Spleen (tissue), 11 donors: ENCODE data around the gene CHD2. TPM values are rescaled to one million over a fixed set of nuclear protein-coding genes. Genes with fewer than 3 reads are reported as not detected.

Source experiments
- DNase-seq: peaks from one replicate; pipeline ENCODE4 v3.0.0-alpha.2; 2020
- H3K27ac ChIP-seq, 8 donors: fragments of 200-600 bp; sonication (generic) in 7 of 8; 1 replicate in 4 of 8; 2 replicates in 4 of 8; pipeline versions ENCODE4 v1.5.0 to v1.8.0; 2016 to 2021; ENCODE audit warnings: inconsistent platforms in 4 of 8, mild to moderate bottlenecking in 4 of 8, moderate library complexity in 1 of 8
- H3K27me3 ChIP-seq, 7 donors: fragments of 200-600 bp; sonication (generic) in 6 of 7; replicated peaks in 1 of 7; 1 replicate in 4 of 7; 2 replicates in 3 of 7; pipeline versions ENCODE4 v1.5.0 to v1.8.0; 2016 to 2021; ENCODE audit warnings: inconsistent platforms in 3 of 7, mild to moderate bottlenecking in 1 of 7
- H3K36me3 ChIP-seq, 6 donors: fragments of 200-600 bp; sonication (generic) in 5 of 6; 1 replicate in 4 of 6; 2 replicates in 2 of 6; pipeline versions ENCODE4 v1.5.0 to v1.8.0; 2016 to 2021; ENCODE audit warnings: inconsistent platforms in 2 of 6
- H3K4me1 ChIP-seq, 6 donors: fragments of 200-600 bp; sonication (generic) in 5 of 6; 1 replicate in 3 of 6; 2 replicates in 3 of 6; pipeline versions ENCODE4 v1.5.0 to v1.8.0; 2016 to 2021; ENCODE audit warnings: inconsistent platforms in 3 of 6
- H3K4me3 ChIP-seq, 8 donors: fragments of 200-600 bp; sonication (generic) in 7 of 8; 1 replicate in 4 of 8; 2 replicates in 4 of 8; pipeline versions ENCODE4 v1.5.0 to v1.8.0; 2016 to 2021; ENCODE audit warnings: inconsistent platforms in 4 of 8, mild to moderate bottlenecking in 4 of 8, moderate library complexity in 2 of 8
- H3K9me3 ChIP-seq, 8 donors: fragments of 200-600 bp; sonication (generic) in 7 of 8; 1 replicate in 4 of 8; 2 replicates in 4 of 8; pipeline versions ENCODE4 v1.5.0 to v1.8.0; 2016 to 2021; ENCODE audit warnings: inconsistent platforms in 4 of 8
- POLR2A ChIP-seq, 3 donors: fragments of 450-650 bp; IDR thresholded peaks; one replicate each; pipeline ENCODE4 v1.5.1; 2017; ENCODE audit warnings: antibody characterized with exemption in 3 of 3, mild to moderate bottlenecking in 1 of 3
- POLR2AphosphoS5 ChIP-seq, 3 donors: sonication (generic); formaldehyde crosslinking; IDR thresholded peaks; one replicate each; pipeline ENCODE4 v1.5.1; 2017; ENCODE audit warnings: antibody characterized with exemption in 3 of 3
- WGBS, 5 donors: extraction: QIAGEN DNeasy Blood & Tissue Kit in 3 of 5; methylation state at CpG; one replicate each; pipeline versions ENCODE4 v1.1.5 to v1.1.7; 2013 to 2018; 5-methylcytosine and 5-hydroxymethylcytosine counted together
- intact Hi-C: fragments of 100-400 bp; cut with DNase I; formaldehyde crosslinking; loops from one replicate; pipeline ENCODE4 v1.15.0; 2023; ENCODE audit warnings: low total_unique reads
- polyA plus RNA-seq, 3 donors: library from polyadenylated mRNA; stranded (reverse); fragments of 200-250 nt; gene quantifications; one replicate each; pipeline ENCODE4 v1.2.1, GENCODE V29; 2013
- total RNA-seq, 7 donors: library from RNA; depleted of rRNA in 3 of 7; stranded (reverse); fragments of >200 nt in 3 of 7; fragmentation: NEBNext Ultra II Directional in 4 of 7; extraction: Animal tissue kit (Norgen Biotek cat#: 25700) in 4 of 7; gene quantifications; one replicate each; pipeline versions ENCODE4 v1.1.0 to v1.2.1, GENCODE V29; 2016 to 2021
- TF ChIP-seq, protein P1 (sequence below), 11 experiments: fragments of 200-600 bp in 7 of 11; fragments of 450-650 bp in 4 of 11; sonication (generic) in 4 of 11; IDR thresholded peaks in 8 of 11; conservative IDR thresholded peaks in 3 of 11; 1 replicate in 7 of 11; 2 replicates in 4 of 11; pipeline versions ENCODE4 v1.4.0 to v1.8.0; 2016 to 2021; ENCODE audit warnings: antibody characterized with exemption in 11 of 11, inconsistent platforms in 4 of 11, mild to moderate bottlenecking in 1 of 11
- donor health status: healthy with polysubstance abuse.
- donor health status: DM: no; HTN: no; CAD: no; lungs with moderate emphysema.
- donor health status: DM: no; HTN: no; CAD: no.
- donor health status: Bipolar disorder and iron deficiency.
- donor health status: healthy.
- donor health status: DM: no; HTN: no; CAD: no.
- donor health status: DM: yes; HTN: yes; CAD: no.

Gene CHD2
- total and polyA plus RNA-seq, 10 donors, result 37.3 to 232 (median 170) TPM

DNA sequence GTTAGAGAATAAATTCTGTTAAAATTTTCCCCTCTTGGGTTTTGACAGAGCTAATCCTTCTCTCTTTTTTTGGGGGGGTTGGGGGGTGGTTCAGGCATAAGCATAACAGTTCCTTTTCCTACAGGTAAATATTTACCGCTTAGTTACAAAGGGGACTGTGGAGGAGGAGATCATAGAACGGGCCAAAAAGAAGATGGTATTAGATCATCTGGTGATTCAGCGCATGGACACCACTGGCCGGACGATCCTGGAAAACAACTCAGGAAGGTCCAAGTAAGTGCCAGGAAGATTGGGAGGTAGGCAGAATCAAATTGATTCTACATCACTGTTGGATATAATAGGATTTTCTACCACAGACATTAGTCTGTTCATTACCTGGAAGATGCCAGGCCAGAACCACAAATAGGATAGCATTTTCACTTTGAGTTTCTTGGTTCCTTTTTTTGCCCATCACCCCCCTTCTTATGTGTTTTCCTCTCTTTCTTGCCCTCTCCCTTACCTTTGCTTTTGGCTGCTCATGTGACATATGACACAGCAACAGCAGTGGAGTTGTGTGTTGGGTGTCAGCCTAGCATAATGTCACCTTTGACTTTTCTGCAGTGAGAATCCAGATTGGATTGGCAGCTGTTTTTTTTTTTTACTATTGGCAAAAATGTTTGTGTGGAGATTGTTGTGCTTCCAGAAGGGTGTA lies 79.0 kb downstream of the CHD2 start:
- TF ChIP-seq POLR2AphosphoS5 (IDR thresholded peaks at IDR 0.05) (peak in 1 of 3 donors; percentile 46), POLR2A (IDR thresholded peaks at IDR 0.05) (no peak)
- TF ChIP-seq, protein P1, sequence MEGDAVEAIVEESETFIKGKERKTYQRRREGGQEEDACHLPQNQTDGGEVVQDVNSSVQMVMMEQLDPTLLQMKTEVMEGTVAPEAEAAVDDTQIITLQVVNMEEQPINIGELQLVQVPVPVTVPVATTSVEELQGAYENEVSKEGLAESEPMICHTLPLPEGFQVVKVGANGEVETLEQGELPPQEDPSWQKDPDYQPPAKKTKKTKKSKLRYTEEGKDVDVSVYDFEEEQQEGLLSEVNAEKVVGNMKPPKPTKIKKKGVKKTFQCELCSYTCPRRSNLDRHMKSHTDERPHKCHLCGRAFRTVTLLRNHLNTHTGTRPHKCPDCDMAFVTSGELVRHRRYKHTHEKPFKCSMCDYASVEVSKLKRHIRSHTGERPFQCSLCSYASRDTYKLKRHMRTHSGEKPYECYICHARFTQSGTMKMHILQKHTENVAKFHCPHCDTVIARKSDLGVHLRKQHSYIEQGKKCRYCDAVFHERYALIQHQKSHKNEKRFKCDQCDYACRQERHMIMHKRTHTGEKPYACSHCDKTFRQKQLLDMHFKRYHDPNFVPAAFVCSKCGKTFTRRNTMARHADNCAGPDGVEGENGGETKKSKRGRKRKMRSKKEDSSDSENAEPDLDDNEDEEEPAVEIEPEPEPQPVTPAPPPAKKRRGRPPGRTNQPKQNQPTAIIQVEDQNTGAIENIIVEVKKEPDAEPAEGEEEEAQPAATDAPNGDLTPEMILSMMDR (IDR thresholded peaks at IDR 0.05 in 8 of 11, conservative IDR thresholded peaks at IDR 0.05 in 3 of 11), result no peak
- WGBS, 5 donors, result 92 to 97% (median 96%) methylated on average over 5 of the region's 5 CpGs
- Histone ChIP-seq H3K36me3 (peaks cover 7 to 100% (median 97%) of the 10 kb centered on the region in 6 donors), H3K27ac (no peak overlapping the region), H3K4me3 (no peak overlapping the region), H3K27me3 (no peaks in the 10 kb centered on the region), H3K4me1 (peaks cover 0 to 7% (median 0%) of the 10 kb centered on the region in 6 donors), H3K9me3 (no peaks in the 10 kb centered on the region)
- intact Hi-C loops, result no loop called here
- no peak for DNase-seq

DNA sequence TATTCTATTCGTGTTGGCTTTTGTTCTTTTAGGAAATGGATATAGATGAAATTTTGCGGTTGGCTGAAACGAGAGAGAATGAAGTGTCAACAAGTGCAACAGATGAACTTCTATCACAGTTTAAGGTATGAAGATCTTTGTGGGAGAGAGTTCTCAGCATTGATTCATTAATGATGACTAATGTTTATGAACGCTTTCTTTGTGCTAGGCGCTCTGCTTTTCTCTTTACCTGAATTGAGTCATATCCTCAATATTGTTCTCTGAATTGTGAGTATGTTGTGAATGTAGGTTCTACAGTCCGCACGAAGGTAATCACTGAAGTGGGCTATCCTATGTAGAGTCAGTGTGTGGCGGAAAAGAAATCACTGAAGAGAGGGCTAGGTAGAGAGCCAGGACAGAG lies 81.2 kb downstream of the CHD2 start:
- Histone ChIP-seq H3K9me3 (no peaks in the 10 kb centered on the region), H3K27ac (peak overlapping the region in 1 of 8 donors; percentile 0), H3K27me3 (no peaks in the 10 kb centered on the region), H3K4me1 (peaks cover 0 to 7% (median 0%) of the 10 kb centered on the region in 6 donors), H3K4me3 (no peak overlapping the region), H3K36me3 (peaks cover 4 to 100% (median 97%) of the 10 kb centered on the region in 6 donors)
- TF ChIP-seq POLR2A (IDR thresholded peaks at IDR 0.05), result no peak
- TF ChIP-seq POLR2AphosphoS5 (IDR thresholded peaks at IDR 0.05), result peak in 1 of 3 donors; percentile 17
- WGBS, 5 donors, result 82 to 93% (median 92%) methylated on average over 8 of the region's 8 CpGs
- intact Hi-C loops, result no loop called here
- no peak for DNase-seq

GRCh38 chr15:92984161-92984560 lies 84.0 kb downstream of the CHD2 start:
- Histone ChIP-seq H3K27ac (no peak overlapping the region), H3K36me3 (peaks cover 4 to 100% (median 96%) of the 10 kb centered on the region in 6 donors), H3K4me1 (peaks cover 0 to 7% (median 0%) of the 10 kb centered on the region in 6 donors), H3K27me3 (no peaks in the 10 kb centered on the region), H3K9me3 (no peaks in the 10 kb centered on the region), H3K4me3 (no peak overlapping the region)
- 91 to 96% (median 94%) methylated on average over 4 of the region's 4 CpGs for WGBS, 5 donors
- TF ChIP-seq, protein P1 (IDR thresholded peaks at IDR 0.05 in 8 of 11, conservative IDR thresholded peaks at IDR 0.05 in 3 of 11), result no peak
- TF ChIP-seq POLR2A (IDR thresholded peaks at IDR 0.05) (no peak), POLR2AphosphoS5 (IDR thresholded peaks at IDR 0.05) (no peak)
- DNase-seq, result no peak
- intact Hi-C loops, result no loop called here

DNA sequence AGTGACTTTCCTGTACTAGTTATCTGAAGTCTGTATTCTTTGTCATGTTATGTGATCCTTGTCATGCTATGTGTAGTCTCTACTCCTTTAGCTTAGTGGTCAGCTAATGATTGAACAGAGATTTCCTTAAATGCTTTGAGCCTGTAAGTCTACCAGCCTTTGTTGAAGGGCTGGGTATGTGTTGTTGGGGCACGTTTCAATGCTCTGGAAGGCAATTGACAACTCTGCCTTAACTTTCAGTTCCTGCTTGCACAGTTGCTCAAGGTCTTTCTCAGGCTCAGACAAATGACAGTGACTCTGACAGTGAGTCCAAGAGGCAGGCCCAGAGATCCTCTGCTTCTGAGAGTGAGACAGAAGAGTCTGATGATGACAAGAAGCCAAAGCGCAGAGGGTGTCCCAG lies 89.3 kb downstream of the CHD2 start:
- H3K36me3 ChIP-seq, result peaks cover 0 to 100% (median 91%) of the 10 kb centered on the region in 6 donors

More for the DNA sequence above, 89.3 kb downstream of the CHD2 start:
- no peak for DNase-seq
- WGBS, 5 donors, result 70 to 78% (median 72%) methylated on average over 2 of the region's 2 CpGs
- intact Hi-C loops, result no loop called here
- Histone ChIP-seq H3K27me3 (no peaks in the 10 kb centered on the region), H3K9me3 (no peaks in the 10 kb centered on the region), H3K4me1 (peaks cover 0 to 15% (median 0%) of the 10 kb centered on the region in 6 donors), H3K27ac (peak overlapping the region in 2 of 8 donors; percentile 7 to 15), H3K4me3 (no peak overlapping the region)
- TF ChIP-seq, protein P1 (IDR thresholded peaks at IDR 0.05 in 8 of 11, conservative IDR thresholded peaks at IDR 0.05 in 3 of 11), result no peak
- peak in 1 of 3 donors; percentile 29 for TF ChIP-seq POLR2AphosphoS5 (IDR thresholded peaks at IDR 0.05)
